Endothelial cell of umbilical vein (primary cell): ENCODE results near the gene TNIK. TPM values are rescaled to one million over a fixed set of nuclear protein-coding genes. Genes with fewer than 3 reads are reported as not detected.

Source experiments
- BruUV-seq: library from RNA; stranded (reverse); fragments of 400-500 nt; replicated peaks from 2 replicates; lab custom pipeline; 2021; lab: Mats Ljungman, UMichigan
- CTCF ChIA-PET: fragments of 300-600, 350-600 bp; sonication (Branson Sonifier 250); formaldehyde crosslinking; loops from one replicate; lab custom pipeline; 2021; ENCODE audit warnings: antibody characterized with exemption, inconsistent platforms; lab: Charles Lee
- POLR2A ChIA-PET: fragments of 300-600, 350-600 bp; sonication (Branson Sonifier 250); formaldehyde crosslinking; loops from one replicate; lab custom pipeline; 2021; ENCODE audit warnings: antibody characterized with exemption, inconsistent platforms; lab: Charles Lee
- DNase-seq: peaks from one replicate; pipeline ENCODE4 v3.0.0-alpha.2; 2011; ENCODE audit warnings: low read depth, low spot score
- FAIRE-seq: peaks from 2 replicates; lab custom pipeline; 2011; peaks lifted over from hg19 to GRCh38; lab: Jason Lieb, UNC
- H2AFZ ChIP-seq: 2 replicates; pipeline ENCODE4 v1.6.0; 2012; ENCODE audit warnings: low read depth, low read length, control low read depth, inconsistent platforms
- H3K27ac ChIP-seq: 2 replicates; pipeline ENCODE4 v1.5.1; 2011; ENCODE audit warnings: low read depth, mild to moderate bottlenecking, control low read depth, low read length, moderate library complexity; ENCODE audit not compliant: insufficient read depth
- H3K27me3 ChIP-seq, 2 experiments: 2 replicates each; pipeline versions ENCODE4 v1.6.0 to v1.6.1; 2011; ENCODE audit warnings: low read length in 2 of 2, mixed read lengths in 1 of 2; ENCODE audit not compliant: control insufficient read depth in 2 of 2, insufficient read depth in 2 of 2
- H3K36me3 ChIP-seq, 2 experiments: 2 replicates in 1 of 2; 3 replicates in 1 of 2; pipeline ENCODE4 v1.5.1; 2011; ENCODE audit warnings: low read length in 2 of 2, mild to moderate bottlenecking in 1 of 2, moderate library complexity in 1 of 2; ENCODE audit not compliant: control insufficient read depth in 2 of 2, insufficient read depth in 2 of 2; ENCODE audit errors: extremely low read depth in 1 of 2
- H3K4me1 ChIP-seq: 3 replicates; pipeline ENCODE4 v1.5.1; 2011; ENCODE audit warnings: mild to moderate bottlenecking, low read length; ENCODE audit not compliant: control insufficient read depth, insufficient read depth; ENCODE audit errors: extremely low read depth
- H3K4me2 ChIP-seq: 2 replicates; pipeline ENCODE4 v1.6.1; 2011; ENCODE audit warnings: low read length, control low read depth, mixed read lengths; ENCODE audit not compliant: insufficient read depth
- H3K4me3 ChIP-seq, 3 experiments: fragments of 200-600 bp in 1 of 3; sonication (generic), shearing (Covaris generic) in 1 of 3; replicated peaks in 1 of 3; 2 replicates each; pipeline ENCODE4 v1.5.1; 2011 to 2016; ENCODE audit warnings: control low read depth in 3 of 3, low read length in 3 of 3, mild to moderate bottlenecking in 2 of 3, inconsistent platforms in 1 of 3, low read depth in 1 of 3, moderate library complexity in 1 of 3; ENCODE audit not compliant: insufficient read depth in 1 of 3
- H3K79me2 ChIP-seq: 2 replicates; pipeline ENCODE4 v1.6.0; 2012; ENCODE audit warnings: low read length, inconsistent platforms; ENCODE audit not compliant: control insufficient read depth, insufficient read depth
- H3K9ac ChIP-seq: replicated peaks from 2 replicates; pipeline ENCODE3; 2011; ENCODE audit warnings: low read length, control low read depth; ENCODE audit not compliant: insufficient read depth; ENCODE audit errors: extremely low read depth
- H3K9me1 ChIP-seq: replicated peaks from 3 replicates; pipeline ENCODE4 v1.6.0; 2011; ENCODE audit warnings: mild to moderate bottlenecking, low read length; ENCODE audit not compliant: control insufficient read depth, insufficient read depth; ENCODE audit errors: extremely low read depth
- H3K9me3 ChIP-seq: replicated peaks from 2 replicates; pipeline ENCODE4 v1.5.1; 2012; ENCODE audit warnings: low read length, inconsistent platforms; ENCODE audit not compliant: control insufficient read depth, insufficient read depth
- H4K20me1 ChIP-seq: replicated peaks from 2 replicates; pipeline ENCODE3; 2011; ENCODE audit warnings: mild to moderate bottlenecking, low read length; ENCODE audit not compliant: control insufficient read depth, insufficient read depth; ENCODE audit errors: extremely low read depth
- EZH2 ChIP-seq: IDR thresholded peaks from 2 replicates; pipeline ENCODE4 v1.6.1; 2012; ENCODE audit warnings: borderline replicate concordance, low read depth, mild to moderate bottlenecking, moderate library complexity, low read length, inconsistent platforms; ENCODE audit not compliant: severe bottlenecking
- FOS ChIP-seq: IDR thresholded peaks from 2 replicates; pipeline ENCODE4 v1.6.1; 2011; ENCODE audit warnings: mild to moderate bottlenecking, low read length, moderate library complexity, borderline replicate concordance; ENCODE audit not compliant: insufficient read depth
- GATA2 ChIP-seq: IDR thresholded peaks from 2 replicates; pipeline ENCODE4 v1.7.0; 2011; ENCODE audit warnings: low read depth, mild to moderate bottlenecking, moderate library complexity, mixed read lengths, low read length; ENCODE audit not compliant: insufficient read length, insufficient read depth
- JUN ChIP-seq: IDR thresholded peaks from 2 replicates; pipeline ENCODE4 v1.6.1; 2011; ENCODE audit warnings: borderline replicate concordance, low read depth; ENCODE audit not compliant: insufficient read length, insufficient read depth
- MYC ChIP-seq: IDR thresholded peaks from one replicate; pipeline ENCODE4 v1.6.1; 2011; ENCODE audit warnings: mild to moderate bottlenecking, low read depth, low read length
- POLR2A ChIP-seq: IDR thresholded peaks from 2 replicates; pipeline ENCODE4 v1.6.1; 2012; ENCODE audit warnings: low read depth, mild to moderate bottlenecking, control low read depth, low read length
- POLR2AphosphoS5 ChIP-seq: IDR thresholded peaks from 2 replicates; pipeline ENCODE4 v1.6.1; 2012; ENCODE audit warnings: low read depth, mild to moderate bottlenecking, control low read depth, low read length, moderate library complexity; ENCODE audit not compliant: insufficient read depth
- dilution Hi-C: fragments of 300-500 bp; cut with MboI; formaldehyde crosslinking; loops from one replicate; pipeline ENCODE4 v1.15.0; 2019; ENCODE audit warnings: low sequenced_read_pairs; ENCODE audit not compliant: extremely low pct_ligation_motif_present
- intact Hi-C: fragments of 100-400 bp; cut with micrococcal nuclease; formaldehyde crosslinking; loops from one replicate; pipeline ENCODE4 v1.10.0; 2022
- polyA plus RNA-seq, 4 experiments: library from polyadenylated mRNA; depleted of rRNA in 3 of 4; stranded (reverse) in 3 of 4; unstranded in 1 of 4; fragments of >200 nt; gene quantifications; 2 replicates each; pipeline versions ENCODE4 v1.2.1 to v1.2.3, GENCODE V29; 2011 to 2012; ENCODE audit warnings: missing spikeins in 1 of 4
- total RNA-seq: library from RNA; stranded (reverse); gene quantifications from 2 replicates; pipeline ENCODE4 v1.2.3, GENCODE V29; 2021
- TF ChIP-seq, protein P1 (sequence below), 2 donors: IDR thresholded peaks; 1 replicate in 1 of 2; 2 replicates in 1 of 2; pipeline ENCODE4 v1.5.1; 2011; ENCODE audit warnings: low read length in 2 of 2, mild to moderate bottlenecking in 2 of 2, moderate library complexity in 2 of 2, control low read depth in 1 of 2, inconsistent platforms in 1 of 2, low read depth in 1 of 2; ENCODE audit not compliant: insufficient read depth in 1 of 2; ENCODE audit errors: extremely low read depth in 1 of 2
- TF ChIP-seq, protein P2 (sequence below): IDR thresholded peaks from 2 replicates; pipeline ENCODE4 v1.6.1; 2011; ENCODE audit not compliant: insufficient read depth, insufficient read length

The TNIK gene
- total and polyA plus RNA-seq, 2 donors (not counting 3 experiments of a cell fraction or from before 2014, with no cell fraction given): 10.9 to 39.7 TPM

DNA sequence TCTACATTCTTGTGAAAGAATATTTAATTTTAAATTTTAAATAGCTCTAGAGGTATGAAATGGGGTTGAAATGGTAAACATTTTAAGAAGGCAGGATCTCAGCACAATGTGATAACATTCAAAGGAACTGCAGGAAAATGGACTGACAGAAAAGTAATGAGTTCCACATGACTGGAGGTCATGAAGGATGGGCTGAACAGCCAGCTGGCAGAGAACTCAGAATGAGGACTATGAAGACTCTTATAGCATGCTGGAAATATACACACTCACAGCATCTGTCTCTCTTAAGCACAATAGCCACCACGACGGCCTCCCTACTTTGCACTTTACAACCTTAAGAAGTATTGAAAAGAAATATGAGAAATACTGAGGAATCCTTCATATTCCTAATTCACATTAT is 94.7 kb downstream of the TNIK start:
- TF ChIP-seq POLR2A (no peak), MYC (no peak), POLR2AphosphoS5 (no peak), FOS (no peak), GATA2 (no peak), JUN (no peak), EZH2 (no peak)
- TF ChIP-seq, protein P1, sequence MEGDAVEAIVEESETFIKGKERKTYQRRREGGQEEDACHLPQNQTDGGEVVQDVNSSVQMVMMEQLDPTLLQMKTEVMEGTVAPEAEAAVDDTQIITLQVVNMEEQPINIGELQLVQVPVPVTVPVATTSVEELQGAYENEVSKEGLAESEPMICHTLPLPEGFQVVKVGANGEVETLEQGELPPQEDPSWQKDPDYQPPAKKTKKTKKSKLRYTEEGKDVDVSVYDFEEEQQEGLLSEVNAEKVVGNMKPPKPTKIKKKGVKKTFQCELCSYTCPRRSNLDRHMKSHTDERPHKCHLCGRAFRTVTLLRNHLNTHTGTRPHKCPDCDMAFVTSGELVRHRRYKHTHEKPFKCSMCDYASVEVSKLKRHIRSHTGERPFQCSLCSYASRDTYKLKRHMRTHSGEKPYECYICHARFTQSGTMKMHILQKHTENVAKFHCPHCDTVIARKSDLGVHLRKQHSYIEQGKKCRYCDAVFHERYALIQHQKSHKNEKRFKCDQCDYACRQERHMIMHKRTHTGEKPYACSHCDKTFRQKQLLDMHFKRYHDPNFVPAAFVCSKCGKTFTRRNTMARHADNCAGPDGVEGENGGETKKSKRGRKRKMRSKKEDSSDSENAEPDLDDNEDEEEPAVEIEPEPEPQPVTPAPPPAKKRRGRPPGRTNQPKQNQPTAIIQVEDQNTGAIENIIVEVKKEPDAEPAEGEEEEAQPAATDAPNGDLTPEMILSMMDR (IDR thresholded peaks at IDR 0.05; ENCODE audit: extremely low read depth in 1 of 2, insufficient read depth in 1 of 2, low read depth in 1 of 2, low read length in 2 of 2): no peak
- TF ChIP-seq, protein P2, sequence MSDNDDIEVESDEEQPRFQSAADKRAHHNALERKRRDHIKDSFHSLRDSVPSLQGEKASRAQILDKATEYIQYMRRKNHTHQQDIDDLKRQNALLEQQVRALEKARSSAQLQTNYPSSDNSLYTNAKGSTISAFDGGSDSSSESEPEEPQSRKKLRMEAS: no peak
- Histone ChIP-seq H3K4me2 (no peak overlapping the region), H3K4me1 (no peaks in the 10 kb centered on the region), H2AFZ (no peak overlapping the region), H3K79me2 (peaks cover 8% of the 10 kb centered on the region), H4K20me1 (no peaks in the 10 kb centered on the region), H3K4me3 (no peak overlapping the region), H3K27ac (no peak overlapping the region), H3K9me1 (no peaks in the 10 kb centered on the region), H3K9ac (no peak overlapping the region), H3K27me3 (no peaks in the 10 kb centered on the region), H3K36me3 (no peaks in the 10 kb centered on the region), H3K9me3 (no peaks in the 10 kb centered on the region)
- intact Hi-C loops (no loop called here), dilution Hi-C loops (no loop called here)
- ChIA-PET POLR2A (no interaction called here), CTCF (interaction anchor here (1.2 to 2.2 kb wide), 3 partner anchors 8 to 93 kb away, joined by 3 to 8 read pairs (median 5); no protein-coding TSS in a partner anchor)
- no peak for FAIRE-seq
- BruUV-seq: no TSS peak
- DNase-seq: no peak
